ENCODE results near the gene RAC2.

RAC2 gene

DNA sequence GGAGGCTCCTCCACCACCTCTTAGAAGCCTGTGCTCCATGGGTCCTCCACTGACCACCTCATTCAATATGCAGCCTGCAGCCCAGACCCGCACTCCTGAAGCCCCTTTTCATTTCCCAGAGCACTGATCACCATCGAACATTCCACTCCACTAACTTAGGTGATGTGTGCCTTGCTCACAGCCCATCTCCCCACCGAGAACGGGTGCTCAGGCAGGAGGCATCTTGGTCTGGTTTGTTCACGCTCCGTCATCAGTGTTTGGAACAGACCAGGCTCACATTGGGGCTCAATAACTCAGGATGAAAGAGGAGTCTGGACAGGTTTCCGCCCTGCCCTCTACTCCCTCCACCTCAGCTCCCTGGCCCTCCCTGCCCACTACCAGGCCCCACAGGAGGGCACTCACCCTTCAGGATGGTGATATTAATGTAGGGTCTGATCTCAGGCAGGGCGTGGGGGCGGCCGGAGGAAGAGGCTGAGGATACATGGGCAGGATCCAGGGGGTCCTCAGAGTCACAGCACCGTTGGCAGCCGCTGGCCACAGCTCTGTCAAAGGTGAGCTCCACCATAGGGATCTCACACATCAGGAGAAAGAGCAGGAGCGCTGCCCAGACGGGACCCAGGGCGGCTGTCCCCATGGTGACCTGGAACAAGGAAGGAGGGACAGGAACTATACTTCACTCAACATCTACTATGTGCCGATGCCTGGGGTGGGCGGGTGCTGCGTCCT lies 59.1 kb downstream of the RAC2 start:
- no peak for DNase-seq

DNA sequence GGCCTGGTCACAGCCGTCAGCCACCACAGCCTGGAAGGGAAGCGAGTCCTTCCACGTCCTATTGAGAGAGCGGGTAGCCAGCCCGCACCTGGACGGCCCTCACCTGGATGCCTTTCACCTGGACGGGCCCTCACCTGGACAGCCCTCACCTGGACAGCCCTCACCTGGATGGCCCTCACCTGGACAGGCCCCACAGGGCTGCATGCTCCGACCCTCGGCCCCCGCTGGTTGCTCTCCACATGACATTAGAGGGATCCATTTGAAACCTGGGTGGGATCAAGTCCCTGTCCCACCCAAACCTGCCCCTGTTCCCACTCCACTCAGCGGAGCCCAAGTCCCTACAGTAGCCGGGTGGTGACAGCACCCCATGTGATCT lies 59.7 kb downstream of the RAC2 start:
- no peak for DNase-seq

DNA sequence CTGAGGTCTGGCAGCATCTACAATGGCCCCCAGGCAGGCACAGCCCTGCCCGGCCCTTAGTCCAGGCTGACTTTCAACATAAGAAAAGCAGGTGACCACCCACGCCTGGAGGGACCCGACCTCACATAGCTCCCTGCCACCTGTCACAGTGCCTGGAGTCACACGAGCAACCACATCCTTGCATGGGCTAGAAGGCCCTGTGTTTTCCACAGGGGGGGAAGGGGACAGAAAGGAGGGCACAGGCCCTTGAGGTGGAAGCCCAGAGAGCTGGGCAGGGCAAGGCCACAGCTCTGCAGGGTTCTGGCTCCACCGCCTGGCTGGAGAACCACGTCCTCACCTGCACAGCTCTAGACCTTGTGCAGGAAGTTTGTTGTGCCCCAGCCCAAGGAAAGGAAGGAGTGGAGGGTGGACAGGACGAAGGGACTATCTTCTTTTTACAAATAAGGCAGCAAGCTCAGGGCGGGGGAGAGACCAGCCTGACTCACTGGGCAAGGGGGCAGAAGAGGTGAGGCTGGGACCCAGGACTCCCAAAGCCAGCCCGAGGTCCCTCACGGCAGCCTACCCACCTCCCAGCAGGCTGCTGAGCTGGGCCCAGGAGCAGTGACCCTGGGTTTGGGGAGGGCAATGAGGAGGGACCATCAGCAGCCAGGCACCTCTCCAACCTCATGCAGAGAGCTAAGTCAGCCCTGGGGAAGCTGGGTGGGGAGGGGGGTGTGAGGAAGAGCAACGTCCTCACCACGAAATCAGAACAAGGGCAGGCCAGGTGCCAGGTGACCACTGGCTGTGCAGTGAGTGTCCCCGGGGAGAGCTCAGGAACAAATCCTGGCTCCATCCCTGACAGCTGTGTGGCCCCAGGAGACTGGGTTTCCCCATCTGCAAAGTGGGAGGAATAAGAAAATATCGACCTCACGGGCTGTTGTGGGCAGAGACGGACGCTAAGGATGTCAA lies 60.4 kb downstream of the RAC2 start:
- no peak for DNase-seq

DNA sequence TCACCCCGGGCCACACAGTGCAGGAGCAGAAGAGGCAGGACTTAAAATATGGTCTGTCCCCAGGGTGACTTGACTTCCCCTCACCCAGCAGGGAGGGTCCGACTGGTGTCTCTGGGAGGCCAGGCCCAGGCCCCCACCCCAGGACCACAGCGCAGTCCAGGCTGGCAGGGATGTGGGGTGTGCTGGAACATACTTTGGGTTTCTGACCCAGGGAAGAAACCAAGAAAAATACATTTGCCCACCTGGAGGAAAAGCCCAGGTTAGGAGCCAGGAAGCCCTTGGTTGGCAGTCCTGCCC lies 61.2 kb downstream of the RAC2 start:
- no peak for DNase-seq

DNA sequence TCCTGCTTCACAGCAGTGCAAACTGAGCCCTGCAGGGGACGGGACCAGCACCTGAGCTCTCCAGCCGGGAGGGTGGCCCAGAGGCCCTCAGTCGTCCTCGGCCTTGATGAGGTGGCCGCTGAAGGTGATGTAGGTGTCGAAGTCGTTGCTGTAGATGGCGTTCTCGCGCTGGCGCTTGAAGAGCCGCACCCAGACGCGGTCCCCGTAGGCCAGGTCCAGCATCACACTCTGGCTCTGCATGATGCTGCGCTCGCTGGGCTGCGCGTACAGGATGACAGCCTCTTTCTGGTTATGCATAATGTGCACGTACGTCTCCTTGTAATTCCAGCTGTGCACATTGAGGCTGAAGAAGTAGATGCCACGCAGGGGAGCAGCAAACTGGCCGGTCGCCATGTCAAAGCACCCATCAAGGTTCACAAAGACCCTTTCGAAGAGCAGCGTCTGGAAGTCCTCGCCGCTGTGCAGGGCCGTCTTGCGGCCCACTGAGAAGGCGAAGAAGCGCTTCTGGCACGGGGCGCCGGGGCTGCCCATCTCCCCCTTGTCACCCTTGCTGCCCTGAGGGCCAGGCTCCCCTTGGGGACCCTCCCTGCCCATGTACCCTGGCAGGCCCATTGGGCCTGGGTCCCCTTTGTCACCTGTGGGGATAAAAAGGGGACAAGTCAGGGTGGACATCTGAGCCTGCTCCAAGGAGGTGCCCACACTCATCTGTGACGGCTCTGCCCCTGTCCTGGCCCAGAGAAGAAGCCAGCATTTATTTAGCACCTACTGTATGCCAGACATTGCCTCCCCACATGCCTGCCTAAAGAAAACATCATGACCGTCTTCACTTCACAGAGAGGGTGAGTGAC lies 61.7 kb downstream of the RAC2 start:
- DNase-seq = no peak

DNA sequence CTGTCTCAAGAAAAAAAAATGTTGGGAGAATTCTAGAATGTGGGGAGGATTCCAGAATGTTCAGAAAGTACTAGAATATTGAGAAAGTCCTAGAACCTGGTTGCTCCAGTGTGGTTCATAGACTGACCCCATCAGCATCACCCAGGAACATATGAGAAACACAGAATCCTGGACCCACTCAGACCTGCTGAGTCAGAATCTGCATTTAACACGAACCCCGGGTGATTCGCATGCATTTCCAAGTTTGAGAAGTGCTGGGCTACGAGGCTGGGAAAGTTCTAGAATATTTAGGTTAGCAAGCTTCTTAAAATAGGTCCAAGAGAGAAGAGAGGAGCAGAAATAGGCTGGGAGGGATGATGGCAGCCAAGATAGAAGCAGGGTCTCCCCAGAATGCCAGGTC lies 62.4 kb downstream of the RAC2 start:
- no peak for DNase-seq

DNA sequence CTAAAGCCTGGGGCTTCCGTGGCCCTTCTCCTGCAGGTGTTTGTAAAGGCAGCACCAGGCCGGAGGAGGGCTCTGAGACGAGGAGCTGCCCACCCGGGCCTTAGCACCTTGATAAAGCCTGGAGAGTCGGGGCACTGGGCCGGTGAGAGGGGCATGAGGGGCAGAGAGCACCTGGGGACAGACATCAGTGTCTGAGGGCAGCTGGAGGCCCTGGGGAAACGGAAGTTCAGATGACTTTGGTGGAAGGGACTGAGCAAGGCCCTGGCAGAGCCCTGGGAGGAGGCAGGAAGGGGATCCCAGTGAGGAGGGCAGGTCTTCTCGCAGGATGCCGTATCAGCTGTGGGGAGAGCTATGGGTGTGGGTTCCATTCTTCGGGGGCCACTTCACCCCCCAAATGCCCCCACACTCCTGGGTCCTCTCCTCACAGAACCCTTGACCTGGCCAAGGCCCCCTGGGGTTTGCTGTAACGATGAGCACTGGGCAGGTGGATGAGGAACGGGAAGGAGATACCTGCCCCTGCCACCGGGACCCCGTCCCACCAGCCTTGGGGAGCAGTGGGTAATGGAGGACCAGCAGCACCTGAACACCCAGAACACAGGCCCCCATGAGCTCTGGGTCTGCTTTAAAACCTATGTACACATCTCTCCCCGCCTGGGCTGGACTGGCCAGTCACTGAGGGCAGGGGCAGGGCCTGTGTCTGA lies 63.4 kb downstream of the RAC2 start:
- DNase-seq = no peak

DNA sequence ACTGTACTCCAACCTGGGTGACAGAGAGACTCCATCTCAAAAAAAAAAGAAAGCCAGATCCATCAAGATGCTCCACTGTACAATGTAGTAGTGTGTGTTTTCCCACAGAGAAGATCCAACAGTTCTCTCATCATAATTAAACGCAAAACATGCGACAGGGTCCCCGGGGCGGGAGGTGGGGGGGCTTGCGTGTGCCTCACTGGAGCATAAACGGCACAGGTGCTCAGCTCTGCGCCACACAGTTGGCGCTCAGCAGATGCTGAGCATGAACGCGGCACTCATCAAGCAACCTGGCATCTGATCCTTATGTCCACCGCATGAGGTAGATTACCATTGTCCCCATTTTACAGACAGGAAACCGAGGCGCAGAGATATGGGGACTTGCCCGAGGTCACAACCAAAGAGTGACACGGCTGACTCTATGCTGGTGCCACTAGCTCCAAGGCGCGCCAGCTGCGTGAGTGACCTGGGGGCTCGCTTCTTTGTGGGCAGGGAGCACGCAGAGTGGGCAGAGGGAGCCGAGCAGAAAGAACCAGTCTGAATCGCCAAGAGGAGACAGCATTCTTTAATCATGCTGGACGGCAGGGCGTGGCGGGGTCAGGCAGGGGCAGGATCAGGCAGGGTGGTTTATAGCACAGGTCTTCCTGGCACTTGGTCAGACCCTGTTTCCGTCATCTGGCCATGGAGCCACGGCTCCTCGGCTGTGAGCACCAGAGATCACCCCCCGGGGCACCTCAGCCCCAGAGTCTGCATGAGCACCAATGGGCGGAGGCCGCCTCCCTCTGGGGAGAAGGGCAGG lies 64.2 kb downstream of the RAC2 start:
- no peak for DNase-seq

DNA sequence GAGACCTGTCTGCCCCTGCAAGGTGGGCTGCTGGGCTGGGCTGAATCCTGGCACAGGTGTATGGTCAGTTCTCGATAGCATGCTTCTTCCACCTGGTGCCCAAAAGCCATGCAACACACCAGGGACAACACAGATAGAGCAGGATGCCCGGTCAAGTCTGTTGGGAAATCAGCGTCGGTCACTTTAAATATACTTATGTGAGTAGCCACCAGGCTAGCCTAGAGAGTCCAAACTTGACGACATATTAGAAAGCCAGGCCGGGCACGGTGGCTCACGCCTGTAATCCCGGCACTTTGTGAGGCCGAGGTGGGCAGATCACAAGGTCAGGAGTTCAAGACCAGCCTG lies 65.0 kb downstream of the RAC2 start:
- no peak for DNase-seq

DNA sequence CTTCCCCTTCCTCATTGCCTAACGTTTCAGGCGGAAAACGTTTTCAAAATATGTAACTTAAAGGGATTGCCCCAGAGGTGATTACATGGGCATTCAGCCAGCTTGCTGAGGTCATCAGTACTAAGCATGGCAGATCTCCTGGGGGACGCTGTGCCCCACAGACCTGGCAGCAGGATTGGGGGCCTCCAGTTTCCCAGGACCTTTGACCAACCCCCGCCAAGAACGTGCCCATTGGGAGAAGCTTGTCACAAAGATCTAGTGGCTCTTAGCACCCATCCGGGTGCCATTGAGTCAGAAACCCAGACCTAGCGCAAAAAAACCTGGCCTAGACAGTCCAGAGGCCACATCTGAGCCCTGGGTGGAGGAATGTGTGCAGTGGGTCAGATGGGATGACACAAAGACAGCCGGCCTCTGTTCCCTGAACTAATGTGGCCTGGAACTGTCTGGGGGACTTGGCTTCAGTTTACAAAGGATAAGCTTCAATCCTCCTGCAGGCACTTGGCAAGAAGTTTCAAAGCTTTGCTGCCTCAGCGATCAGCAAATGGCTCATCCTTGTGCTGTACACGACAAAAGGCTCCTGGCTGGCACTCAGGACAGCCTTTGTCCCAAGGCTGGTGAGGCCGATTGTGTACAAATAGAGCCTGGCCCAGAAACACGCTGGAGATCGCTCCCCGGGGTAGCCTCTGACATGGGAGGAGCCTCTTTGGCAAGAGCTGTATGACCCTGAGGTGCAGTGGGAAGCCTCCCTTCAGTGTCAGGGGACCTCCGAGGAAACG lies 65.5 kb downstream of the RAC2 start:
- no peak for DNase-seq

DNA sequence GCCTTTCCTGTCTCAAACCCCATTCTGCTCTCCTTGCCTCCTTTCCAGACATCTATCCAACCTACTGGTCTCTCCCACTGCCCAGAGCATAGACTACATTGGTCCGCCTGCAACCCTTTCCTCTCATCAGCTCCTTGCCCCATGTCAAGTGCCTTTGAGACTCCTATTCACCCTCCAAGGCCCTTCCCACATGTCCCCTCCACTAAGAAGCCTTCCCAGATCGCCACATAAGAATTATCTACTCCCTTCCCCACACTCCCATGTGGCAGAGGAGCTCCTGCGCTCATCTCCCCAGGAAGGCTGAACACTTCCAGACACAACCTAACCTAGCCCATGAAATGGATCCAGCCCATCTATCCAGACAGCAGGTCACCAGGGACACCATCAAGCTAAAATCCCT lies 66.3 kb downstream of the RAC2 start:
- DNase-seq = no peak

DNA sequence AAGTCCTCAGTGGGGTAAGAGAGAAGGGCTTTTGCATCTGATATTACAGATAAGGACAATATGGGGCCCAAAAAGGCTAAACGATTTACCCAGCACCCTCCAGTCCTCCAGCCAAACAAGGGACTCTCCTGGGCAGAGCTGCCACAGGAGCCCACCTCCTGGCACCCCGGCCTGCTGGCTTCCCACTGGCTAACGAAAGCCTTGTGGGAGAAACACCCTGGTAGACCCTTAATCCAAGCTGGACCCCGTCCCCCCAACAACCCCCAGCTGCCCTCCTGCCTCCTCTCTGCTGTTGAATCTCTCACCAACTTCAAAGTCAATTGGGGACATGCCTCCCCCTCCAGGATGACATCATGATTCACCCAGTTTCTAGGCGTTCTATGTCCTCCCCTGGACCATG lies 66.8 kb downstream of the RAC2 start:
- no peak for DNase-seq

DNA sequence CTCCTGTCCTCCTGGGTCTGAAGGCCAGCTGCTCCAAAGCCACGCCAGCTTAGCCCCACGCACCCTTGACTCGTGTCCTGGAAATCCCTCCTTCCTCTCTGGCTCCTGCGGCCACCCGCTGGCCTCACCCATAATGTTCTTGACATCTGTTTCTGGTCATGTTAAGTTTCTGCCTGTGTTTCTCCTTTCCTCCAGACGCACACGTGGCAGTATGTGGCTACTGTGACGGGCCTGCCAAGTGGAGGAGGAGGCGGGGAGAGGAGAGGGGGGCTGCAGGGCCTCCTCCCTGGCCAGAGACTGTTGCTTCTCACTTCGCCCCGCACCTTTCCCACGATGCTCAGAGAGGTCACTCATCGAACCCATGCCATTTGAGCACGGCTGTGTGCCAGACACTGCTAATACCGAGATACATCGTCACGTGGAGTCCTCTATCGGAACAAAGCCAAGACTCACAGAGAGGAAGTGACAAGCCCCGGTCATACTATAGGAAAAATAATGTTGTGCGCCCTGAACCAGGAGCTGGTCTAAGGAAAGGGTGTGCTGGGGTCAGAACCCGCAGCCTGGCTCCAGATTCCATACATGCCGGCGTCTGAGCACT lies 67.5 kb downstream of the RAC2 start:
- no peak for DNase-seq

DNA sequence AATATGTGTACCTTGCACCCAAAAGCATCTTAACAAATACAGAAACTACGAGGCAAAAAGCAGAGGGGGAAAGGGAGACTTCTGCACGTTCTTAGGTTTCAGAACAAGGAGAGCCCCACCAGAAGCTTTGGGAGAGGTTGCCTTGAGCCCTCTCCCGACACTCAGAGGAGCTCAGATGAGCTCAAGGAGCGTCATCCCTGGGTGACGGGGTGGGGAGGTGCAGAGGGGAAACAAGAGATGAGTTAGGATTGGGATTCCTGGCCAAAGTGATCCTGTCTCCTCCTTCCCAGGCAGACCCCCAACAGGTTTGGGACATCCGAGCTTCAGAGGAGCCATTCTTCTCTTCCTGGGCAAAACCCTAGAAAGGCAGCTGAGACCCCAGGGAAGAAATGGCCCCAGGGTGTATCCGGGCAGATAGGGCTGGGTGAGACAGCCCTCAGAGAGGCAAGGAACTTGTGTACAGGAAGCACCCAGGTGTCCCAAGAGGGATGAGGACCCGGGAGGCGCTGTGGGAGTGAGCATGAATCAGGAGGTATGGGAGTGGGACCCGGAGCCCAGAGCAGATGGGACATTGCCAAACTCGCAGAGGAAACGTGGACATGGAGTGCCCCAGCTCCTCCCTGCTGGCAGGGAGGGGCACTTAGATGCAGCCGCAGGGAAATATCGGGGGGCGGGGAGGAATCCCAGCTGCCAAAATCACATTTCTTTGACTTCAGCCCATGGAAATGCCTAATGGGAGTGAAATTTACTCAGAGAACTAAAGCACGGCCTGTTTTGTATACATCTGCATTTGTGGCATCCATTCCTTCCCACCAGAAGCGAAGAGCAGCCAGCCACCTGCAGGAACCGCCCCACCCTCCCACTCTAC lies 68.4 kb downstream of the RAC2 start:
- DNase-seq = no peak

Measured in NCI-H2029 (cell line).